ENCODE data around the gene PI4K2A.

The PI4K2A gene

DNA sequence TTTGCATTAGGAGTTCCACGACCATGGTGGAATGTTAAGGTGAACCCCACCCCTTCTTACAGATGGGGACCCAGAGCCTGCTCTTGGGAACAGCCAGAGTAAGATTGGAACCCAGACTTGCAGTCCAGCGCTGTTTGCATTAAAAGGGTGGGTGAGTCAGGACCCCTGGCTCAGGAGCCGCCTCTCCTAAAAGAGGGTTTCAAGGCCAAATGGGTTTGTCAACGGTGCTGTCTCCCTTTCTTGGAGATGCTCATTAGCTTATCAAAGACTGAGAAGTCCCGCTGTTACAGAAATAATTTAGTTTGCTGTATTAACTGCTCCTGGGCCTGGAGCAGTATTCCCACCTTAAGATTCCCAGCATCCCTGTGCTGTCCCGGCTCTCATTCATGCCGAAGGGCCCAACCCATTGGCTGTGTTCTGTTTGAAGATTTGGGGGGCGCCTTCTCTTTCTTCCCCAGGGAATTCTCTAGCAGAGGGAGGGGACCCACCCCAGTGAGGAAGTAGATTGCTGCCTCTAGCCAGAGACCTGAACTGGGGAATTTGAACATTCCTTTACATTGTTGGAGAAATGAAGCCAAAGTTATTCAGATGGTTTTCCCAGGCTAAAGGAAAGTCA lies 74.9 kb downstream of the PI4K2A start:
- Histone ChIP-seq H3K36me3 (ENCODE audit: control insufficient read depth in 2 of 2, insufficient read depth in 2 of 2, low read length in 2 of 2) (peaks cover 11 to 20% of the 10 kb centered on the region in 2 donors), H3K27me3 (ENCODE audit: control insufficient read depth in 1 of 2, insufficient read depth in 2 of 2, low read length in 2 of 2) (no peaks in the 10 kb centered on the region), H3K27ac (ENCODE audit: low read length) (peak overlapping the region; percentile 98), H3K4me1 (ENCODE audit: control insufficient read depth, insufficient read depth, low read length) (peaks cover 66% of the 10 kb centered on the region), H3K4me3 (ENCODE audit: low read length in 2 of 2) (peak overlapping the region; percentile 69 to 87), H3K9me3 (ENCODE audit: control insufficient read depth in 2 of 2, low read length in 2 of 2) (no peaks in the 10 kb centered on the region), H3K9ac (ENCODE audit: low read length in 2 of 2) (peak overlapping the region; percentile 78 to 87)

DNA sequence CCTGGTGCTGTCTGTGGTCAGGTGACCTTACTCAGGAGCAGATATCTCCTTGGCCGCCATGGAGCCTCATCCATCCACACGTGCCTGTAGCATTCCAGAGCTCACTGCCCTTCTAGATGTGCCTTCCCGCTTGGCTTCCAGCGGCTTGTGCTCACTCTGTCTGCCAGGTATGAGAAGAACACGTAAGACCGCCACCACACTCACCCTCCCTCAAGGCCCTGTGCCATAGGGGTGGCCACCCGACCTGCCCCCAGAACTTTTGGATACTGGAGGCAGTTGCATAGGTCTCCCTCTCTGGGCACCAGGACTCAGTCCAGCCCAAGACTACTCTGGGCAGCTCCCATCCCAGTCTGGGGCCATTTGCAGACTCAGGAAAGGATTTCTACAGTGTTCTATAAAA lies 77.2 kb downstream of the PI4K2A start:
- Histone ChIP-seq H3K36me3 (ENCODE audit: control insufficient read depth in 2 of 2, insufficient read depth in 2 of 2, low read length in 2 of 2) (peaks cover 18 to 24% of the 10 kb centered on the region in 2 donors), H3K27me3 (ENCODE audit: control insufficient read depth in 1 of 2, insufficient read depth in 2 of 2, low read length in 2 of 2) (no peaks in the 10 kb centered on the region), H3K4me1 (ENCODE audit: control insufficient read depth, insufficient read depth, low read length) (peaks cover 62% of the 10 kb centered on the region), H3K9me3 (ENCODE audit: control insufficient read depth in 2 of 2, low read length in 2 of 2) (no peaks in the 10 kb centered on the region), H3K4me3 (ENCODE audit: low read length in 2 of 2) (no peak overlapping the region), H3K9ac (ENCODE audit: low read length in 2 of 2) (peak overlapping the region in 1 of 2 donors; percentile 36), H3K27ac (ENCODE audit: low read length) (peak overlapping the region; percentile 67)

DNA sequence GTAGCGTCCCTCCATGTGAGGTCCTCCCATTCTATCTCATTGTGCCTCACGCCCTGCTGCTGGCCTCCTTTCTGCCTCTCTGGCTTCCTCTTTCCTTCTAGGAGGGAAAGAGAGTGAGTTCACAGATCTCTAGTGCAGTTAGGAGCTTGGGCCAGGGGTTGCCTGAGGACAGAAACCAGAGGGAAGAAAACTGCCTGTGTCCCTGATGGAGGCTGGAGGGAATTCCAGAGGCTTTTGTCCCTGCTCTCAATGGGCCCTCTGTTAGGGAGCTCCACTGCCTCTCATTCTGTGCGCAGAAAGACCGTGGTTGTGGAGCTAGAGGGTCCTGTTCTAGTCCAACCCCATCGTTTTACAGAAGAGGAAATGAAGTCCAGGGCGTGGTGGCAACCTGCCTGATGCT lies 77.7 kb downstream of the PI4K2A start:
- Histone ChIP-seq H3K4me3 (ENCODE audit: low read length in 2 of 2) (peak overlapping the region in 1 of 2 donors; percentile 29), H3K9me3 (ENCODE audit: control insufficient read depth in 2 of 2, low read length in 2 of 2) (no peaks in the 10 kb centered on the region), H3K4me1 (ENCODE audit: control insufficient read depth, insufficient read depth, low read length) (peaks cover 56% of the 10 kb centered on the region), H3K9ac (ENCODE audit: low read length in 2 of 2) (peak overlapping the region in 1 of 2 donors; percentile 36), H3K36me3 (ENCODE audit: control insufficient read depth in 2 of 2, insufficient read depth in 2 of 2, low read length in 2 of 2) (peaks cover 20 to 24% of the 10 kb centered on the region in 2 donors), H3K27ac (ENCODE audit: low read length) (peak overlapping the region; percentile 67), H3K27me3 (ENCODE audit: control insufficient read depth in 1 of 2, insufficient read depth in 2 of 2, low read length in 2 of 2) (no peaks in the 10 kb centered on the region)

DNA sequence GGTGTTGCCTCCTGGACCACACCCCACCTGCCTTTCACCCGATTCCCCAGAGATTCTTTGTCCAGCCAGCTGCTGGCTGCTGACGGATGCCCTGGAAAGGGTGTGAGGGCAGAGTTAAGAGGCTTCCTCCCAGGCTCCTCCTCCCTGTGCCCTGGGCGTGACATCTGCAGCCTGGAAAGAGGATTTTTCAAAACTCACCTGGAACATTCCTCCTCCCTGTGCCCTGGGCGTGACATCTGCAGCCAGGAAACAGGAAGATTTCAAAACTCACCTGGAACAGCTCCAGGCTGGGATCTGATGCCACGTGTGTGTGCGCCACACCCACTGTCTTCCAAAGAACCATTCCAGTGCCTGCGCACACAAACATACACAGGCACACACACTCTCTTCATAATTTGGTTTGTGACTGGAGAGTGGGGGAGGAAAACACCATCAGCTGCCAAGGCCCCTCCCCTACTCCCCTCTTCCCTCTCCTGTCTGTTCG lies 78.2 kb downstream of the PI4K2A start:
- Histone ChIP-seq H3K4me3 (ENCODE audit: low read length in 2 of 2) (peak overlapping the region in 1 of 2 donors; percentile 29), H3K27ac (ENCODE audit: low read length) (peak overlapping the region; percentile 67), H3K9me3 (ENCODE audit: control insufficient read depth in 2 of 2, low read length in 2 of 2) (no peaks in the 10 kb centered on the region), H3K4me1 (ENCODE audit: control insufficient read depth, insufficient read depth, low read length) (peaks cover 56% of the 10 kb centered on the region), H3K36me3 (ENCODE audit: control insufficient read depth in 2 of 2, insufficient read depth in 2 of 2, low read length in 2 of 2) (peaks cover 21 to 24% of the 10 kb centered on the region in 2 donors), H3K9ac (ENCODE audit: low read length in 2 of 2) (peak overlapping the region in 1 of 2 donors; percentile 36), H3K27me3 (ENCODE audit: control insufficient read depth in 1 of 2, insufficient read depth in 2 of 2, low read length in 2 of 2) (no peaks in the 10 kb centered on the region)

DNA sequence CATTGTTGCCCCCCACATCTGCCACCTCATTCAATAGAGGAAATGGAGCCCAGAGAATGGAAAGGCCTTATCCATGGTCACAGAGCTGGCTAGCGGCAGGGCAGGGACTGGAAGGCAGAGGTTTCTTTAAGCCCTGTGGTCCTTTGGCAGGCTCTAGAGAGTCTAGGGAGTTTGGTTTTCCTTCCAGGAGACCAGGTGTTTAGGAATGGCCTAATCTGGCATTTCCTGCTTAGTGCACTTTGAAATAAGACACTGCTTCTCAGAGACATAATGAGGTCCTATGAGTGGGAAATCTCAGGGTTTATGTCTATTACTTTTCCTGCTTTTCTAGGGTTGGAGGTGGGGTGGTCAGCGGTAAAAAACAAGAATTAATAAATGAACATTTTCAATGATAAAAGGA lies 79.1 kb downstream of the PI4K2A start:
- no peaks in the 10 kb centered on the region for H3K9me3 ChIP-seq (ENCODE audit: control insufficient read depth in 2 of 2, low read length in 2 of 2)
- no peaks in the 10 kb centered on the region for H3K27me3 ChIP-seq (ENCODE audit: control insufficient read depth in 1 of 2, insufficient read depth in 2 of 2, low read length in 2 of 2)
- peaks cover 21 to 24% of the 10 kb centered on the region in 2 donors for H3K36me3 ChIP-seq (ENCODE audit: control insufficient read depth in 2 of 2, insufficient read depth in 2 of 2, low read length in 2 of 2)
- no peak overlapping the region for H3K4me3 ChIP-seq (ENCODE audit: low read length in 2 of 2)
- H3K4me1 ChIP-seq (ENCODE audit: control insufficient read depth, insufficient read depth, low read length): peaks cover 53% of the 10 kb centered on the region
- no peak overlapping the region for H3K9ac ChIP-seq (ENCODE audit: low read length in 2 of 2)
- H3K27ac ChIP-seq (ENCODE audit: low read length): no peak overlapping the region

DNA sequence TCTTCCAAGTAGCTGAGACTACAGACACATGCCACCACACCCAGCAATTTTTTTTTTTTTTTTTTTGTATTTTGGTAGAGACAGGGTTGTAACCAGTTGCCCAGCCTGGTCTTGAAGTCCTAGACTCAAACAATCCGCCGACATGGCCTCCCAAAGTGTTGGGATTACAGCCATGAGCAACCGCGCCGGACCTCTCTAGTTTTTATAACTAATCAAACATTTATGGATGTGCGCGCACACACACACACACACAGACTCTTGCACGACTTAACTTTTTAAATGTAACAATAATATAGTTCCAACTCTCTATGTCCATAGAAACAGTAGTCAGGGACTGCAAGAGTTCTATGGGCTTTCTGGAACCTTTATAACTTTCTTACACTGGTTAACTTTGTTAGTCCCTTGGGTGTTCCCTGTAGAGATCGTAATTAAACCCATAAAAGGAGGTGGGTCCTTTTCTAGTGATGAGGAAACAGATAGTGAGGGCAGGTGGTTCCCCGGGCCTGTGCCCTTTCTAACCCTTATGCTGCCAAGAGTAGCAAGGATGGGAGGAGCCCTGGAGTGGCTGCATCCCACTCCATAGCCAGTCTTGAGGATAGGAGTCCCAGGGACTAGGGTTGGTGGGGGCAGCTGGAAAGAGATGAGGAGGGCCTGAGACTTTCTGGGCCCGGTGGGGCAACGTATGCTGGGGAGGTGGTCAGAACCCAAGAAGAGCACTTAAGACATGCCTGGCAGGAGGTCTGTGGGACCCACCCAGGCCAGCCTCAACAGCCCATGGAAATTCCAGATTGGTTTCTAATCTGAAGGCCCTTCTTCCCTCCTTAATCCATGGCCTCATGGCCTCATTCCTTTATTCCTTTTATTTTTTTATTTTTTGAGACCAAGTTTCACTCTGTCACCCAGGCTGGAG lies 81.7 kb downstream of the PI4K2A start:
- no peak overlapping the region for H3K9ac ChIP-seq (ENCODE audit: low read length in 2 of 2)
- peaks cover 34% of the 10 kb centered on the region for H3K4me1 ChIP-seq (ENCODE audit: control insufficient read depth, insufficient read depth, low read length)

DNA sequence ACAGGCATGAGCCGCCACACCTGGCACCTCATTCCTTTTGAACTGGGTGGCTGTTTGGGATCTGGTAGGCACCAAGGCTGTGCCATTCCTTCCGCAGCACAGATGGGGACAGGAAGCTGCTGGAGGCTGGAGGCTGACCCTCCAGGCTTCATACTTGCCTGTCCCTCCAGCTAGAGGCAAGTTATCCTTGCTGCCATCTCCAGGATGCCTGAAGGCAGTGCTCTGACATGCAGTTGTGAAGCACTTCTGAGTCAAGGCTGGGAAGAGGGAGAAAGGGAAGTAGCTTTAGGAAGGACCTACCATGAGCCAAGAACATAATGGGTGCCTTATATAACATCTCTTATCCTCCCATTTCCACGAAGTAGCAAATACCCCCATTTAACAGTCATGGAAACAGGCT lies 82.5 kb downstream of the PI4K2A start:
- H3K27ac ChIP-seq (ENCODE audit: low read length): peak overlapping the region; percentile 24
- H3K36me3 ChIP-seq (ENCODE audit: control insufficient read depth in 2 of 2, insufficient read depth in 2 of 2, low read length in 2 of 2): peaks cover 7 to 9% of the 10 kb centered on the region in 2 donors
- no peak overlapping the region for H3K9ac ChIP-seq (ENCODE audit: low read length in 2 of 2)
- H3K4me1 ChIP-seq (ENCODE audit: control insufficient read depth, insufficient read depth, low read length): peaks cover 26% of the 10 kb centered on the region
- no peaks in the 10 kb centered on the region for H3K27me3 ChIP-seq (ENCODE audit: control insufficient read depth in 1 of 2, insufficient read depth in 2 of 2, low read length in 2 of 2)
- H3K4me3 ChIP-seq (ENCODE audit: low read length in 2 of 2): no peak overlapping the region
- H3K9me3 ChIP-seq (ENCODE audit: control insufficient read depth in 2 of 2, low read length in 2 of 2): no peaks in the 10 kb centered on the region

More for the DNA sequence above, 81.7 kb downstream of the PI4K2A start:
- no peak overlapping the region for H3K4me3 ChIP-seq (ENCODE audit: low read length in 2 of 2)
- H3K36me3 ChIP-seq (ENCODE audit: control insufficient read depth in 2 of 2, insufficient read depth in 2 of 2, low read length in 2 of 2): peaks cover 16% of the 10 kb centered on the region in 2 donors
- H3K9me3 ChIP-seq (ENCODE audit: control insufficient read depth in 2 of 2, low read length in 2 of 2): no peaks in the 10 kb centered on the region
- no peaks in the 10 kb centered on the region for H3K27me3 ChIP-seq (ENCODE audit: control insufficient read depth in 1 of 2, insufficient read depth in 2 of 2, low read length in 2 of 2)
- no peak overlapping the region for H3K27ac ChIP-seq (ENCODE audit: low read length)

DNA sequence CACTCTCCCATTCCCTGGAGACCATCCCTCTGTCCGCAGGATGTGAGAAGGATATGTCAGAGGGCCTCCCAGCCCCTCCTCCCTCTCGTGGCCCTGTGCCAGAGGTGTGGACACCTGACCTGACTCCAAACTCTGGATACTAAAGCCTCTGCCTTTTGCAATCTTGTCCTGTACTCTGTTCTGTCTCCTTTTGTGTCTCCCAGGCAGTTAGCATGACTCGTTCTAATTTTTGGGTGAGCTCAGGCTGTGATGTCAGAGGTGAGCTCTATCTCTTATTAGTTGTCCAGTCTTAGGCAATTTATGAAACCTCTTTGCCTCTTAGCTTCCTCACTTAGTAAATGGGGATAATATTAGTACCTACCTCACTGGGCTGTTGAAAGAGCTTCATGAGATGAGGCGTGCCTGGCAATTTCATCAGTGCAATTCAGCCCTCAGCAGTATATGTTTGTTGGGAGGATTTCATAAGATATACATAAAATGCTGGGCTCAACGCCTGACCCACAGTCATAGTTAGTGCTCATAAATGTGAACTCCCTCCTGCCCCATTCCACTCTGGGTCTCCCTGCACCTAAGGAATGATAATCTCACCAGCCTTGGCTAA lies 84.0 kb downstream of the PI4K2A start:
- peaks cover 4 to 9% of the 10 kb centered on the region in 2 donors for H3K36me3 ChIP-seq (ENCODE audit: control insufficient read depth in 2 of 2, insufficient read depth in 2 of 2, low read length in 2 of 2)
- peaks cover 12% of the 10 kb centered on the region for H3K4me1 ChIP-seq (ENCODE audit: control insufficient read depth, insufficient read depth, low read length)
- no peaks in the 10 kb centered on the region for H3K27me3 ChIP-seq (ENCODE audit: control insufficient read depth in 1 of 2, insufficient read depth in 2 of 2, low read length in 2 of 2)
- H3K27ac ChIP-seq (ENCODE audit: low read length): no peak overlapping the region
- H3K9me3 ChIP-seq (ENCODE audit: control insufficient read depth in 2 of 2, low read length in 2 of 2): no peaks in the 10 kb centered on the region
- H3K9ac ChIP-seq (ENCODE audit: low read length in 2 of 2): no peak overlapping the region
- no peak overlapping the region for H3K4me3 ChIP-seq (ENCODE audit: low read length in 2 of 2)
